ENCODE data around the gene KIAA1671. TPM values are rescaled to one million over a fixed set of nuclear protein-coding genes. Genes with fewer than 3 reads are reported as not detected.
A peak's percentile ranks its signal among the peaks of the same experiment; 100 is the strongest.

Gene KIAA1671
- polyA plus RNA-seq, 3 donors: not detected

DNA sequence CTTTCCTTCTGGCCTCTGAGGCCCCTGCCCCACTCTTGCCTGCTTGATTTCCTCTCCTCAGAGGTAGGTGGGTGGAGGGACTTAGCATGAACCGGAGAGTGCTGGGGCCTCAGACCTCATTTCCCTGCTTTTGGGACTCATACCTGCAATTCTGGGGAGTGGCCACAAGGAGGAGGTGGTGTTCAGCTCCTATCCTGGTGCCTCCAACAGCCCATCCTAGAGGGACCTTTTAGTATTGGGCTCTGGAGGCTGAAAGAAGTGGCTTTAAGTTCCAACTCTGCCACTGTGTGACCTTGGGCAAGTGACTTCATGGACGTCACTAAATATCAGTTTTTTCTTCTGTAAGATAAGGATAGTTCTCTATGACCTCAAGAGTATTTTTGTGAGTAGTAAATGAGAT, 98.6 kb downstream of the KIAA1671 start:
- Mint-ChIP-seq H3K27ac (no peak overlapping the region), H3K4me3 (no peak overlapping the region), H3K4me1 (peaks cover 4% of the 10 kb centered on the region), H3K9me3 (peaks cover 5 to 13% (median 9%) of the 10 kb centered on the region in 7 donors), H3K36me3 (no peaks in the 10 kb centered on the region), H3K27me3 (ENCODE audit: low read depth in 3 of 3) (peaks cover 2 to 6% (median 5%) of the 10 kb centered on the region in 3 donors)
- Histone ChIP-seq H3K36me3 (replicated peaks in 1 of 2; ENCODE audit: control insufficient read depth in 1 of 2, insufficient read depth in 2 of 2, low read length in 2 of 2) (no peaks in the 10 kb centered on the region), H3K4me2 (replicated peaks; ENCODE audit: extremely low read depth, low read length, poor library complexity, severe bottlenecking) (no peak overlapping the region), H2AFZ (ENCODE audit: insufficient read depth, low read depth, low read length, poor library complexity, severe bottlenecking) (no peak overlapping the region), H3K27ac (ENCODE audit: low read depth in 1 of 2, low read length in 2 of 2) (no peak overlapping the region), H3K27me3 (ENCODE audit: control insufficient read depth in 2 of 2, insufficient read depth in 2 of 2, low read length in 2 of 2) (no peaks in the 10 kb centered on the region), H3K4me1 (ENCODE audit: control insufficient read depth in 1 of 2, insufficient read depth in 2 of 2, low read length in 2 of 2) (peaks cover 0 to 4% of the 10 kb centered on the region in 2 donors), H4K20me1 (ENCODE audit: insufficient read depth, low read length) (no peaks in the 10 kb centered on the region), H3K79me2 (ENCODE audit: insufficient read depth, low read length) (no peaks in the 10 kb centered on the region), H3K9ac (ENCODE audit: insufficient read depth, low read length, poor library complexity, severe bottlenecking) (no peak overlapping the region), H3K4me3 (replicated peaks in 1 of 3; ENCODE audit: low read depth in 2 of 3, low read length in 3 of 3) (no peak overlapping the region), H3K9me3 (replicated peaks in 1 of 2; ENCODE audit: control insufficient read depth in 1 of 2, insufficient read depth in 1 of 2, low read length in 2 of 2) (peaks cover 5% of the 10 kb centered on the region in 2 donors)
- TF ChIP-seq, protein P1, sequence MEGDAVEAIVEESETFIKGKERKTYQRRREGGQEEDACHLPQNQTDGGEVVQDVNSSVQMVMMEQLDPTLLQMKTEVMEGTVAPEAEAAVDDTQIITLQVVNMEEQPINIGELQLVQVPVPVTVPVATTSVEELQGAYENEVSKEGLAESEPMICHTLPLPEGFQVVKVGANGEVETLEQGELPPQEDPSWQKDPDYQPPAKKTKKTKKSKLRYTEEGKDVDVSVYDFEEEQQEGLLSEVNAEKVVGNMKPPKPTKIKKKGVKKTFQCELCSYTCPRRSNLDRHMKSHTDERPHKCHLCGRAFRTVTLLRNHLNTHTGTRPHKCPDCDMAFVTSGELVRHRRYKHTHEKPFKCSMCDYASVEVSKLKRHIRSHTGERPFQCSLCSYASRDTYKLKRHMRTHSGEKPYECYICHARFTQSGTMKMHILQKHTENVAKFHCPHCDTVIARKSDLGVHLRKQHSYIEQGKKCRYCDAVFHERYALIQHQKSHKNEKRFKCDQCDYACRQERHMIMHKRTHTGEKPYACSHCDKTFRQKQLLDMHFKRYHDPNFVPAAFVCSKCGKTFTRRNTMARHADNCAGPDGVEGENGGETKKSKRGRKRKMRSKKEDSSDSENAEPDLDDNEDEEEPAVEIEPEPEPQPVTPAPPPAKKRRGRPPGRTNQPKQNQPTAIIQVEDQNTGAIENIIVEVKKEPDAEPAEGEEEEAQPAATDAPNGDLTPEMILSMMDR (IDR thresholded peaks at IDR 0.05): peak; percentile 25
- DNase-seq: no peak
- intact Hi-C loops (cut with micrococcal nuclease): loop anchor here (5.0 to 10.0 kb wide), 3 partner anchors 114 to 286 kb away; no protein-coding TSS in a partner anchor
- no CpG with 5 or more reads among the region's 2 CpGs for WGBS (ENCODE audit: insufficient coverage)

DNA sequence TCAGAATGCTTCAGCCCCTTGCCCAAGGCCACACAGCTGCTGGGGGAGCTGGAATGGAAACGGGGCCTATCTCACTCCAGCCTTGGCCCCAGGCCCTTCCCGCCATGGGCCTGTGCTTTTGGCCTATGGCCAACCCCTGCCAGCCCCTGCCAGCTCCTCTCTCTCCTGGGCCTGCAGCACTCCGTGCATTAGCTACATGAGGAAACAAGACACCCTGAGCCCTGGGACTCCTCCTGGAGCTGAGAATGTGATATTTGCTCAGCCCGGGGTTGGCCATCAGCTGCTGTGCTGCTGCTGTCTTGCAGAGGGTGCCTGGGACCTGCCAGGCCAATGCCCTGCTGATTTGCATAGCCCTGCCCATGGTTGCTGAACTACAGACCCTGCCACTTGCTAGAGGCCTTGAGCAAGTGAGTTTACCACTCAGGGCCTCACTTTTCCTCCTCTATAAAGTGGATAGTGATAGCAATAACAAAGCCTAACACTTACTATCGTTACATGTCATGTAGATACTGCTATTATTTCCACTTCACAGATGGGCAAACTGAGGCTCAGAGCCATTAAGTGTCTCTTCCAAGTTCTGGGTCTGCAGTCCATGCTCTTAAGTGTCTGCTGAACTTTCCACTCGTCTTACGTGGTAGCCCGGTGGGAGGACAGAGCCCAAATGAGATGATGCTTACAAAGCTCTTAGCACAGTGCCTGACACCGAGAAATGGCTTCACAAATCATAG, 99.6 kb downstream of the KIAA1671 start:
- no peak overlapping the region for H3K9ac ChIP-seq (ENCODE audit: insufficient read depth, low read length, poor library complexity, severe bottlenecking)
- no peak overlapping the region for H3K27ac Mint-ChIP-seq
- no peaks in the 10 kb centered on the region for H3K79me2 ChIP-seq (ENCODE audit: insufficient read depth, low read length)
- H3K4me1 Mint-ChIP-seq: peaks cover 4% of the 10 kb centered on the region
- WGBS (ENCODE audit: insufficient coverage): 79% methylated on average over 5 of the region's 9 CpGs
- intact Hi-C loops (cut with micrococcal nuclease): loop anchor here (5.0 to 10.0 kb wide), 3 partner anchors 115 to 287 kb away; no protein-coding TSS in a partner anchor
- no peak overlapping the region for H3K4me3 Mint-ChIP-seq
- TF ChIP-seq, protein P1 (IDR thresholded peaks at IDR 0.05): no peak
- DNase-seq: no peak
- H3K36me3 Mint-ChIP-seq: no peaks in the 10 kb centered on the region
- no peak overlapping the region for H3K27ac ChIP-seq (ENCODE audit: low read depth in 1 of 2, low read length in 2 of 2)
- no peaks in the 10 kb centered on the region for H3K27me3 ChIP-seq (ENCODE audit: control insufficient read depth in 2 of 2, insufficient read depth in 2 of 2, low read length in 2 of 2)
- no peaks in the 10 kb centered on the region for H4K20me1 ChIP-seq (ENCODE audit: insufficient read depth, low read length)
- H3K27me3 Mint-ChIP-seq (ENCODE audit: low read depth in 3 of 3): peaks cover 2 to 6% (median 5%) of the 10 kb centered on the region in 3 donors
- no peak overlapping the region for H3K4me3 ChIP-seq (replicated peaks in 1 of 3; ENCODE audit: low read depth in 2 of 3, low read length in 3 of 3)
- no peak overlapping the region for H2AFZ ChIP-seq (ENCODE audit: insufficient read depth, low read depth, low read length, poor library complexity, severe bottlenecking)
- H3K9me3 Mint-ChIP-seq: peaks cover 5 to 13% (median 9%) of the 10 kb centered on the region in 7 donors
- H3K4me2 ChIP-seq (replicated peaks; ENCODE audit: extremely low read depth, low read length, poor library complexity, severe bottlenecking): no peak overlapping the region
- no peaks in the 10 kb centered on the region for H3K36me3 ChIP-seq (replicated peaks in 1 of 2; ENCODE audit: control insufficient read depth in 1 of 2, insufficient read depth in 2 of 2, low read length in 2 of 2)
- peaks cover 5% of the 10 kb centered on the region in 2 donors for H3K9me3 ChIP-seq (replicated peaks in 1 of 2; ENCODE audit: control insufficient read depth in 1 of 2, insufficient read depth in 1 of 2, low read length in 2 of 2)
- peaks cover 0 to 4% of the 10 kb centered on the region in 2 donors for H3K4me1 ChIP-seq (ENCODE audit: control insufficient read depth in 1 of 2, insufficient read depth in 2 of 2, low read length in 2 of 2)

All from CD14-positive monocyte (primary cell).